SU-DHL-6 (cell line): ENCODE measurements around the gene ABCC3.

Source experiments
- H2AFZ ChIP-seq: fragments of 200-600 bp; sonication (generic); 2 replicates; pipeline ENCODE4 v1.6.1; 2014; ENCODE audit warnings: low read depth, mild to moderate bottlenecking, moderate library complexity, mixed read lengths, antibody characterized with exemption, low read length; ENCODE audit not compliant: severe bottlenecking
- H3F3A ChIP-seq: fragments of 200-600 bp; shearing (Covaris generic); 2 replicates; pipeline ENCODE4 v1.6.0; 2016; ENCODE audit warnings: antibody characterized with exemption, mild to moderate bottlenecking; ENCODE audit not compliant: insufficient read depth
- H3K27ac ChIP-seq: fragments of 200-600 bp; sonication (generic); 2 replicates; pipeline ENCODE4 v1.5.1; 2016; ENCODE audit warnings: low read depth, mild to moderate bottlenecking, low read length, moderate library complexity, mixed read lengths
- H3K27me3 ChIP-seq: fragments of 200-600 bp; sonication (generic), shearing (Covaris generic); 2 replicates; pipeline ENCODE4 v1.6.0; 2014; ENCODE audit warnings: mild to moderate bottlenecking, low read length
- H3K36me3 ChIP-seq: fragments of 200-600 bp; sonication (generic); 2 replicates; pipeline ENCODE4 v1.6.1; 2014; ENCODE audit warnings: mild to moderate bottlenecking, low read length, mixed read lengths
- H3K4me2 ChIP-seq: fragments of 300-600, 200-600 bp; shearing (Covaris generic), sonication (generic); 2 replicates; pipeline ENCODE4 v1.6.0; 2014; ENCODE audit warnings: low read length, low read depth, mild to moderate bottlenecking; ENCODE audit not compliant: poor library complexity, severe bottlenecking
- H3K4me3 ChIP-seq: fragments of 200-600 bp; sonication (generic); 2 replicates; pipeline ENCODE4 v1.5.1; 2014; ENCODE audit warnings: antibody characterized with exemption, low read length, mild to moderate bottlenecking, mixed read lengths; ENCODE audit not compliant: insufficient read depth, poor library complexity, severe bottlenecking
- H3K79me2 ChIP-seq: fragments of 200-600 bp; sonication (generic); 2 replicates; pipeline ENCODE4 v1.6.1; 2014; ENCODE audit warnings: mild to moderate bottlenecking, low read length, moderate library complexity; ENCODE audit not compliant: insufficient read depth
- H3K9ac ChIP-seq: fragments of 200-600 bp; sonication (generic); 2 replicates; pipeline ENCODE4 v1.7.0; 2014; ENCODE audit warnings: mild to moderate bottlenecking, low read length
- H3K9me2 ChIP-seq: fragments of 200-600 bp; sonication (generic); replicated peaks from 2 replicates; pipeline ENCODE4 v1.6.1; 2014; ENCODE audit warnings: low read length; ENCODE audit not compliant: insufficient read depth
- H3K9me3 ChIP-seq: fragments of 200-600 bp; sonication (generic); 2 replicates; pipeline ENCODE4 v1.6.1; 2014; ENCODE audit warnings: low read length, mixed read lengths; ENCODE audit not compliant: insufficient read depth
- H4K20me1 ChIP-seq: fragments of 200-600 bp; sonication (generic); 2 replicates; pipeline ENCODE4 v1.6.1; 2014; ENCODE audit warnings: low read depth, mild to moderate bottlenecking, antibody characterized with exemption, low read length, moderate library complexity, mixed read lengths
- EZH2phosphoT487 ChIP-seq: fragments of 200-600 bp; sonication (generic), shearing (Covaris generic); conservative IDR thresholded peaks from 2 replicates; pipeline ENCODE4 v1.6.1; 2018; ENCODE audit warnings: mild to moderate bottlenecking, antibody characterized with exemption, low read length, moderate library complexity, mixed read lengths
- TF ChIP-seq, protein P1 (sequence below): fragments of 200-600 bp; sonication (generic); IDR thresholded peaks from one replicate; pipeline ENCODE4 v1.5.1; 2017; ENCODE audit warnings: antibody characterized with exemption, mild to moderate bottlenecking, low read length, moderate library complexity; ENCODE audit not compliant: insufficient read depth, poor library complexity, severe bottlenecking

ABCC3 gene

DNA sequence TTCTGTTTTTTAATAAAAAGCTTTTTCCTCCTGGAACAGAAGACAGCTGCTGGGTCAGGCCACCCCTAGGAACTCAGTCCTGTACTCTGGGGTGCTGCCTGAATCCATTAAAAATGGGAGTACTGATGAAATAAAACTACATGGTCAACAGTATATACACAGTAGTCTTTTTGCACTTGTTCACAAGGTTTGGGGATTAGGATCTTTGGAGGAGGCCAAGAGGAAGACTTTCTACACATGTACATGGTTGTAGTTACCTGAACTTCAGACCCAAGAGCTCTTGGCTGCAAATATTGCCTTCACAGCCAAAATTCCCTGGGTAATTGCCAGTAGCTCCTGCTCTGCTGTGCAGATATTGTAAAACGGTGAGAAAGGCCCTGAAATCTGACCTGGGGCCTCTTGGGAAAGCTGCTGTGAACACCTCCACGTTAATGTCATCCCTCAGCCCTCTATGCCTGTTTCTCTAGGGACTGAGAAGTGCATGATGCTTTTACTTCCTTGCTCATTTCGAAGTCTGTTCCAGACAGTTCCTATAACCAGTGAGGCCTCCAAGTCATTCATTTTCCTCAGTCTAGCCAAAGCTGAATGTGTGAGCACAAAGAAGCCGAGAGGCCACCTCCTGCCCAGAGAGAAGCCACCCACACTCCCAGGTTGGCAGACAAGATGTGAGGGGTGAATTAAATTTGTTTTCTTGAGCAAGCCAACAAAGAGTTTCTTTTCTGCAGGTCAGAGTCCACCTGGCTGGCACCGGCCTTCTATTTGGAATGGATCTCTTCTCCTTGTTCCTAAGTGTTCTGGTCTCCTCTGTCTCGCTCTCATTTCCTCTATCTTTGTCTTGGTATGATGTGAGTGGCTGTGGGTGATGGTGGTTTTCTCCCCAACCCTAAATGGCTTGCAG, 57.1 kb downstream of the ABCC3 start:
- TF ChIP-seq EZH2phosphoT487: no peak
- TF ChIP-seq, protein P1, sequence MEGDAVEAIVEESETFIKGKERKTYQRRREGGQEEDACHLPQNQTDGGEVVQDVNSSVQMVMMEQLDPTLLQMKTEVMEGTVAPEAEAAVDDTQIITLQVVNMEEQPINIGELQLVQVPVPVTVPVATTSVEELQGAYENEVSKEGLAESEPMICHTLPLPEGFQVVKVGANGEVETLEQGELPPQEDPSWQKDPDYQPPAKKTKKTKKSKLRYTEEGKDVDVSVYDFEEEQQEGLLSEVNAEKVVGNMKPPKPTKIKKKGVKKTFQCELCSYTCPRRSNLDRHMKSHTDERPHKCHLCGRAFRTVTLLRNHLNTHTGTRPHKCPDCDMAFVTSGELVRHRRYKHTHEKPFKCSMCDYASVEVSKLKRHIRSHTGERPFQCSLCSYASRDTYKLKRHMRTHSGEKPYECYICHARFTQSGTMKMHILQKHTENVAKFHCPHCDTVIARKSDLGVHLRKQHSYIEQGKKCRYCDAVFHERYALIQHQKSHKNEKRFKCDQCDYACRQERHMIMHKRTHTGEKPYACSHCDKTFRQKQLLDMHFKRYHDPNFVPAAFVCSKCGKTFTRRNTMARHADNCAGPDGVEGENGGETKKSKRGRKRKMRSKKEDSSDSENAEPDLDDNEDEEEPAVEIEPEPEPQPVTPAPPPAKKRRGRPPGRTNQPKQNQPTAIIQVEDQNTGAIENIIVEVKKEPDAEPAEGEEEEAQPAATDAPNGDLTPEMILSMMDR: no peak
- Histone ChIP-seq H3K36me3 (peaks cover 12% of the 10 kb centered on the region; the same call in 1 of the 2 replicates), H3K27me3 (no peaks in the 10 kb centered on the region), H3K4me3 (no peak overlapping the region), H3F3A (no peaks in the 10 kb centered on the region), H3K9me3 (no peaks in the 10 kb centered on the region), H3K9me2 (no peaks in the 10 kb centered on the region), H3K27ac (no peak overlapping the region), H3K4me2 (no peak overlapping the region), H3K9ac (no peak overlapping the region), H3K79me2 (no peaks in the 10 kb centered on the region), H2AFZ (no peak overlapping the region), H4K20me1 (no peaks in the 10 kb centered on the region)

GRCh38 chr17:50692448-50693035, 57.9 kb downstream of the ABCC3 start:
- TF ChIP-seq, protein P1: no peak
- TF ChIP-seq EZH2phosphoT487: no peak
- Histone ChIP-seq H3K27ac (no peak overlapping the region), H3K27me3 (no peaks in the 10 kb centered on the region), H3K4me2 (no peak overlapping the region), H2AFZ (no peak overlapping the region), H3F3A (no peaks in the 10 kb centered on the region), H4K20me1 (no peaks in the 10 kb centered on the region), H3K79me2 (no peaks in the 10 kb centered on the region), H3K9ac (no peak overlapping the region), H3K9me3 (no peaks in the 10 kb centered on the region), H3K36me3 (peaks cover 12% of the 10 kb centered on the region; the same call in 1 of the 2 replicates), H3K4me3 (no peak overlapping the region), H3K9me2 (no peaks in the 10 kb centered on the region)

- H3K9ac ChIP-seq: no peak overlapping the region
These were observed 58.5 kb downstream of the ABCC3 start for GRCh38 chr17:50693036-50693682.

More at GRCh38 chr17:50693036-50693682, 58.5 kb downstream of the ABCC3 start:
- Histone ChIP-seq H3K4me3 (no peak overlapping the region), H3K36me3 (peaks cover 12% of the 10 kb centered on the region; the same call in 1 of the 2 replicates), H2AFZ (no peak overlapping the region), H3K27me3 (no peaks in the 10 kb centered on the region), H3K4me2 (no peak overlapping the region), H4K20me1 (no peaks in the 10 kb centered on the region), H3K79me2 (no peaks in the 10 kb centered on the region), H3K27ac (no peak overlapping the region), H3K9me3 (no peaks in the 10 kb centered on the region), H3K9me2 (no peaks in the 10 kb centered on the region), H3F3A (no peaks in the 10 kb centered on the region)
- TF ChIP-seq EZH2phosphoT487: no peak
- TF ChIP-seq, protein P1: no peak
